ENCODE data around the gene PTPDC1.

Gene PTPDC1

GRCh38 chr9:94084314-94084713 lies at the start of gene PTPDC1:
TSS of gene PTPDC1 (plus strand) at chr9:94084464. CDS start at chr9:94084531, 67 bp downstream.
- FAIRE-seq, result no peak

- no peak for FAIRE-seq
Measured at GRCh38 chr9:94034511-94034910, 49.8 kb upstream of the PTPDC1 start.

GRCh38 chr9:94039786-94040185 lies 44.5 kb upstream of the PTPDC1 start:
- FAIRE-seq, result no peak

GRCh38 chr9:94042516-94043360 lies 41.5 kb upstream of the PTPDC1 start:
- no peak for FAIRE-seq

- FAIRE-seq, result no peak
Measured at GRCh38 chr9:94054716-94055115, 29.5 kb upstream of the PTPDC1 start.

- peak; percentile 26 for FAIRE-seq
Measured at GRCh38 chr9:94056442-94056974, 27.8 kb upstream of the PTPDC1 start.

- no peak for FAIRE-seq
Measured at GRCh38 chr9:94057918-94058317, 26.3 kb upstream of the PTPDC1 start.

- no peak for FAIRE-seq
Measured at GRCh38 chr9:94061864-94062263, 22.4 kb upstream of the PTPDC1 start.

GRCh38 chr9:94065535-94065961 lies 18.7 kb upstream of the PTPDC1 start:
- peak; percentile 68 for FAIRE-seq

GRCh38 chr9:94068257-94068656 lies 16.0 kb upstream of the PTPDC1 start:
- no peak for FAIRE-seq

GRCh38 chr9:94076557-94076956 lies 7.7 kb upstream of the PTPDC1 start:
- no peak for FAIRE-seq

- no peak for FAIRE-seq
Measured at GRCh38 chr9:94078086-94078485, 6.2 kb upstream of the PTPDC1 start.

- FAIRE-seq, result no peak
Measured at GRCh38 chr9:94079236-94079635, 5.0 kb upstream of the PTPDC1 start.

- FAIRE-seq, result no peak
Measured at GRCh38 chr9:94080249-94080648, 4.0 kb upstream of the PTPDC1 start.

GRCh38 chr9:94081435-94081834 lies 2.8 kb upstream of the PTPDC1 start:
- no peak for FAIRE-seq

GRCh38 chr9:94081864-94082463 lies 2.3 kb upstream of the PTPDC1 start:
- no peak for FAIRE-seq

- no peak for FAIRE-seq
Measured at GRCh38 chr9:94082553-94082952, 1.7 kb upstream of the PTPDC1 start.

- FAIRE-seq, result no peak
Measured at GRCh38 chr9:94082956-94083355, 1.3 kb upstream of the PTPDC1 start.

- peak; percentile 98 for FAIRE-seq
Measured at GRCh38 chr9:94083384-94083783, 880 bp upstream of the PTPDC1 start.

GRCh38 chr9:94085062-94085639 lies 887 bp downstream of the PTPDC1 start:
- FAIRE-seq, result no peak

GRCh38 chr9:94086486-94087345 lies 2.5 kb downstream of the PTPDC1 start:
- no peak for FAIRE-seq
